Astrocyte (in vitro differentiated cells and primary cell): ENCODE results near the gene EIF3L.

Experiments used
- EZH2 ChIP-seq: IDR thresholded peaks from 2 replicates; pipeline ENCODE4 v1.6.1; 2012; ENCODE audit warnings: mild to moderate bottlenecking, low read length, inconsistent platforms; ENCODE audit not compliant: insufficient read depth
- TF ChIP-seq, protein P1 (sequence below): IDR thresholded peaks from 2 replicates; pipeline ENCODE4 v1.5.1; 2011; ENCODE audit warnings: low read depth, mild to moderate bottlenecking, inconsistent platforms, low read length, moderate library complexity; ENCODE audit not compliant: insufficient read depth

DNA sequence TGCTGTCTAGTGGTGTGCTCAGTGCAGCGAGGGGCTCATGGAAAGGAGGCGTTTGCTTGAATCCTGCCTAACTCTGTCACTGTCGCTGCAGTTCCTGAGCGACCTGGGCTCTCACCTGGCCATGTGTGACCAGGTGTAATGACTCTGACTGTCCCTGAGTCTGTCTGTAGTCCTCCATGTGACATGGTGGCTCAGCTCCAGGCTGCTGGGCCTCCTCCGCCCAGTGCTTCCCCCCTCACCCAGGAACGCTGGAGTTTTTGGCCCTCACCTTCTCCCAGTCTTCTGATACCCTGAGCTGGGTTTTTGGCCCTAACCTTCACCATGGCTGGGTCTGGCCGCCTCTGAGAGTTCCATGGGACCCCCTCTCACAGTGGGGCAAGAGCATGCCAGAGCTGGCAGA lies 77.1 kb downstream of the EIF3L start:
- TF ChIP-seq, protein P1, sequence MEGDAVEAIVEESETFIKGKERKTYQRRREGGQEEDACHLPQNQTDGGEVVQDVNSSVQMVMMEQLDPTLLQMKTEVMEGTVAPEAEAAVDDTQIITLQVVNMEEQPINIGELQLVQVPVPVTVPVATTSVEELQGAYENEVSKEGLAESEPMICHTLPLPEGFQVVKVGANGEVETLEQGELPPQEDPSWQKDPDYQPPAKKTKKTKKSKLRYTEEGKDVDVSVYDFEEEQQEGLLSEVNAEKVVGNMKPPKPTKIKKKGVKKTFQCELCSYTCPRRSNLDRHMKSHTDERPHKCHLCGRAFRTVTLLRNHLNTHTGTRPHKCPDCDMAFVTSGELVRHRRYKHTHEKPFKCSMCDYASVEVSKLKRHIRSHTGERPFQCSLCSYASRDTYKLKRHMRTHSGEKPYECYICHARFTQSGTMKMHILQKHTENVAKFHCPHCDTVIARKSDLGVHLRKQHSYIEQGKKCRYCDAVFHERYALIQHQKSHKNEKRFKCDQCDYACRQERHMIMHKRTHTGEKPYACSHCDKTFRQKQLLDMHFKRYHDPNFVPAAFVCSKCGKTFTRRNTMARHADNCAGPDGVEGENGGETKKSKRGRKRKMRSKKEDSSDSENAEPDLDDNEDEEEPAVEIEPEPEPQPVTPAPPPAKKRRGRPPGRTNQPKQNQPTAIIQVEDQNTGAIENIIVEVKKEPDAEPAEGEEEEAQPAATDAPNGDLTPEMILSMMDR: no peak
- no peak for TF ChIP-seq EZH2
